Lower leg skin (tissue), 4 donors: ENCODE measurements around the gene CCNJL. TPM values are rescaled to one million over a fixed set of nuclear protein-coding genes. Genes with fewer than 3 reads are reported as not detected.

ENCODE experiments used
- DNase-seq, 2 donors: peaks; one replicate each; pipeline ENCODE4 v3.0.0-alpha.2; 2019; ENCODE audit warnings: low spot score in 2 of 2
- H3K4me3 ChIP-seq: fragments of 200-600 bp; sonication (generic); 2 replicates; pipeline ENCODE4 v1.5.1; 2017; ENCODE audit warnings: mild to moderate bottlenecking, low read depth; ENCODE audit not compliant: poor library complexity, severe bottlenecking
- CTCF ChIP-seq, 3 donors: fragments of 450-650 bp; IDR thresholded peaks; one replicate each; pipeline ENCODE4 v1.5.1; 2016; ENCODE audit warnings: antibody characterized with exemption in 3 of 3, mild to moderate bottlenecking in 3 of 3, moderate library complexity in 2 of 3
- POLR2A ChIP-seq, 2 donors: fragments of 450-650 bp; IDR thresholded peaks; one replicate each; pipeline ENCODE4 v1.6.1; 2016 to 2017; ENCODE audit warnings: antibody characterized with exemption in 2 of 2, mild to moderate bottlenecking in 1 of 2, moderate library complexity in 1 of 2
- WGBS, 2 donors: methylation state at CpG; one replicate each; pipeline ENCODE4 v1.1.5; 2018; 5-methylcytosine and 5-hydroxymethylcytosine counted together
- intact Hi-C: fragments of 100-400 bp; cut with DNase I; formaldehyde crosslinking; loops from one replicate; pipeline ENCODE4 v1.15.0; 2023; ENCODE audit warnings: low total_unique reads
- total RNA-seq, 4 donors: library from RNA; depleted of rRNA; stranded (reverse); fragments of >200 nt; gene quantifications; one replicate each; pipeline ENCODE4 v1.1.0, GENCODE V29; 2016

The CCNJL gene
- total RNA-seq, 4 donors from 2014 or later: 0.08 to 0.34 (median 0.22) TPM

- DNase-seq: no peak
- TF ChIP-seq POLR2A (IDR thresholded peaks at IDR 0.05): no peak
- no peak for TF ChIP-seq CTCF (IDR thresholded peaks at IDR 0.05)
- intact Hi-C loops: no loop called here
- 56 to 58% methylated on average over 2 of the region's 2 CpGs for WGBS, 2 donors
- H3K4me3 ChIP-seq: no peak overlapping the region
Measured at GRCh38 chr5:160289356-160289651, 23.1 kb downstream of the CCNJL start.

- TF ChIP-seq POLR2A (IDR thresholded peaks at IDR 0.05): no peak
- TF ChIP-seq CTCF (IDR thresholded peaks at IDR 0.05): no peak
- H3K4me3 ChIP-seq: no peak overlapping the region
- no peak for DNase-seq
- intact Hi-C loops: no loop called here
- 26 to 41% methylated on average over 8 of the region's 8 CpGs for WGBS, 2 donors
Measured at GRCh38 chr5:160287378-160288051, 24.8 kb downstream of the CCNJL start.

DNA sequence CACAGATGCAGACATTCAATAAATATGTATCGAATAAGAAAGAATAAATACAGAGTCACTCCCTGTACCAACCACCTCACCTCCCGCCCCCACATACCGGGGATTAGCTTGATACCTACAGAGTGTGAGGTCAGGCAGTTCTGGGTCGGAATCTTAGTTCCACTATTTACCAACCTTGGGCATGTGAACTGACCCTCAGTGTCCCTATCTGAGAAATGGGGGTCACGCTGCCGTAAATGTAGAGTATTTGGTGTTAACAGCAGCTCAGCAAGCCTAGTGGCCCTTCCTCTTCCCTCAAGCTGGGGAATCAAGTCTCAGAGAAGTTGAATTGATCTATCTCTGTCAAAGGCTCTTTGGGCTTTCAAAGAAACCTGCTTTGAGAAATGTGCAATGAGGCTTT is 25.4 kb downstream of the CCNJL start:
- 87 to 90% methylated on average over 6 of the region's 6 CpGs for WGBS, 2 donors
- no peak overlapping the region for H3K4me3 ChIP-seq
- intact Hi-C loops: no loop called here
- TF ChIP-seq CTCF (IDR thresholded peaks at IDR 0.05) (no peak), POLR2A (IDR thresholded peaks at IDR 0.05) (no peak)
- no peak for DNase-seq

DNA sequence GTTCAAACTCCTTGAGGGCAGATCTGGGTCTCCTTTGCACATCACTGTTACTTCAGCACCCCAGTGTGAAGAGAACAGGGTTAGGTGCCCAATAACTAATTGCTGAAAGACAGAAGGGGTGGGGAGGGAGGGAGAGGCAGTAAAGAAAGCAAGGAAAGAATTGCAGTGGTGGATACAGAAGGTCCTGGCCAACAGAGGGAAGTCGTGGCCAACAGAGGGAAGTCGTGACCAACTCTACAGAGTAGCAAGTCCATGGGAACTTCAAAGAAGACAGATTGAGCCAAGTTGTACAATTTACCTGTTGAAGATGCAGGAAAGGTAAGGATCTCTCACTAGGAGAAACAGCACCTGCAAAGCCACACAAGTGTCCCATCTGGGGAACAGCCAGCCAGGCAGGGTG is 27.0 kb downstream of the CCNJL start:
- WGBS, 2 donors: 62 to 67% methylated on average over 2 of the region's 2 CpGs
- no peak overlapping the region for H3K4me3 ChIP-seq
- intact Hi-C loops: no loop called here
- no peak for DNase-seq
- TF ChIP-seq POLR2A (IDR thresholded peaks at IDR 0.05) (no peak), CTCF (IDR thresholded peaks at IDR 0.05) (no peak)

DNA sequence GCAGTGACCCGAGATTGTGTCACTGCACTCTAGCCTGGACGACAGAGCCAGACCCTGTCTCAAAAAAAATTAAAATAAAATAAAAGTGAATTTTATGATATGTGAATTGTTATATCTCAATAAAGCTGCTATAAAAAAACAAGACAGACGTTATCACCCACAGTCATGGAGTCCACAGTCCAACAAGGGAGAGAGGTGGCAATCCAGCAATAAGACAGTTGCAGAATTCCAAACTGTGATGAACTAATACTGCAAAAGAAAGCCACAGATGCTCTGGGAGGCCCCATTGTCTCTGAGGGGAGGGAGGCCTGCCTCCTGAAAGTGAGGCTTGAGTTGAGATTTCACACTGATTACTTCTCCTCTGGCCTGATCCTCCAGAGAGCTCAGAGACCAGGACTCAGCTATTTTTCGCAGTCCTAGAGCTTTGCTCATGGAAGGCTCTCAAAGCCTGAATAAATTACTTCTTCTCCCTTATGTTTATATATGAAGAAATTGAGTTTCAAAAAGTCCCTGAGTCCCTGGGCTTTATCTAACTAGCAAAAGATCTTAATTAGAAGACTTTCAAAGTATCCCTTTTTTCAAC is 28.0 kb downstream of the CCNJL start:
- DNase-seq: no peak
- WGBS, 2 donors: 93 to 98% methylated on average over 4 of the region's 4 CpGs
- no peak overlapping the region for H3K4me3 ChIP-seq
- intact Hi-C loops: no loop called here
- TF ChIP-seq CTCF (IDR thresholded peaks at IDR 0.05) (no peak), POLR2A (IDR thresholded peaks at IDR 0.05) (no peak)

- DNase-seq: no peak
- 91 to 93% methylated on average over 2 of the region's 2 CpGs for WGBS, 2 donors
- H3K4me3 ChIP-seq: no peak overlapping the region
- no peak for TF ChIP-seq POLR2A (IDR thresholded peaks at IDR 0.05)
- no peak for TF ChIP-seq CTCF (IDR thresholded peaks at IDR 0.05)
- intact Hi-C loops: no loop called here
Measured at GRCh38 chr5:160281275-160281674, 31.1 kb downstream of the CCNJL start.
